GM23248 (cell line): ENCODE data around the gene FERMT2.

Source experiments
- EZH2 ChIP-seq: fragments of 200-600 bp; sonication (generic); IDR thresholded peaks from 2 replicates; pipeline ENCODE4 v1.6.1; 2018; ENCODE audit warnings: antibody characterized with exemption, mild to moderate bottlenecking; ENCODE audit not compliant: insufficient read depth, poor library complexity, severe bottlenecking
- EZH2phosphoT487 ChIP-seq: fragments of 200-600 bp; sonication (generic); IDR thresholded peaks from 2 replicates; pipeline ENCODE4 v1.6.1; 2018; ENCODE audit warnings: antibody characterized with exemption, moderate library complexity, mild to moderate bottlenecking, low read depth; ENCODE audit not compliant: insufficient read depth

- TF ChIP-seq EZH2 (no peak), EZH2phosphoT487 (no peak)
Measured at GRCh38 chr14:52961060-52961639, 10.3 kb upstream of the FERMT2 start.
